NCI-H146 (cell line): ENCODE measurements around the gene LLGL1.

Source experiments
- DNase-seq: peaks from one replicate; lab custom pipeline; 2025; lab: John Stamatoyannopoulos, UW

LLGL1 gene

GRCh38 chr17:18225121-18225641 is at the start of gene LLGL1:
TSS of gene LLGL1 (plus strand) at chr17:18225635. CDS start at chr17:18225683, 48 bp downstream.
- DNase-seq = peak; percentile 95

- no peak for DNase-seq
Observed at GRCh38 chr17:18176176-18176575, 49.3 kb upstream of the LLGL1 start.

- no peak for DNase-seq
Observed at GRCh38 chr17:18177133-18177532, 48.3 kb upstream of the LLGL1 start.

GRCh38 chr17:18177722-18178121 is 47.7 kb upstream of the LLGL1 start:
- DNase-seq = peak; percentile 35

- no peak for DNase-seq
Observed at GRCh38 chr17:18179196-18179595, 46.2 kb upstream of the LLGL1 start.

GRCh38 chr17:18179804-18180203 is 45.6 kb upstream of the LLGL1 start:
- DNase-seq = no peak

- no peak for DNase-seq
Observed at GRCh38 chr17:18181358-18181757, 44.1 kb upstream of the LLGL1 start.

- no peak for DNase-seq
Observed at GRCh38 chr17:18182110-18182977, 43.1 kb upstream of the LLGL1 start.

GRCh38 chr17:18182978-18183333 is 42.5 kb upstream of the LLGL1 start:
- peak; percentile 85 for DNase-seq

GRCh38 chr17:18183334-18184142 is 41.9 kb upstream of the LLGL1 start, which contains the start of gene ALKBH5:
TSS of gene ALKBH5 (plus strand) at chr17:18183828. CDS start at chr17:18184244, 416 bp downstream.
- DNase-seq = peak; percentile 99

- DNase-seq = peak; percentile 34
Observed at GRCh38 chr17:18184143-18185031, 41.0 kb upstream of the LLGL1 start.

GRCh38 chr17:18185391-18185790 is 40.0 kb upstream of the LLGL1 start:
- DNase-seq = no peak

GRCh38 chr17:18185832-18186626 is 39.4 kb upstream of the LLGL1 start:
- DNase-seq = no peak

GRCh38 chr17:18186627-18186982 is 38.8 kb upstream of the LLGL1 start:
- no peak for DNase-seq

- no peak for DNase-seq
Observed at GRCh38 chr17:18187226-18187625, 38.2 kb upstream of the LLGL1 start.

- no peak for DNase-seq
Observed at GRCh38 chr17:18187821-18188761, 37.3 kb upstream of the LLGL1 start.

- no peak for DNase-seq
Observed at GRCh38 chr17:18190628-18191235, 34.7 kb upstream of the LLGL1 start.

- DNase-seq = no peak
Observed at GRCh38 chr17:18191236-18191667, 34.2 kb upstream of the LLGL1 start.

- DNase-seq = no peak
Observed at GRCh38 chr17:18191967-18192366, 33.5 kb upstream of the LLGL1 start.
